RPMI8226 (cell line): ENCODE results near the gene NCOA5.

Source experiments
- DNase-seq: peaks from one replicate; pipeline ENCODE4 v3.0.0-alpha.2; 2015

NCOA5 gene

GRCh38 chr20:46089417-46090388, at the start of gene NCOA5:
NCOA5 (minus strand) TSS chr20:46089962; CDS start chr20:46079424, 10,538 bp downstream.
- DNase-seq = peak; percentile 96

- no peak for DNase-seq
Measured at GRCh38 chr20:46139266-46139889, 49.6 kb upstream of the NCOA5 start.

- no peak for DNase-seq
Measured at GRCh38 chr20:46137816-46138215, 48.1 kb upstream of the NCOA5 start.

GRCh38 chr20:46135856-46136633, 46.3 kb upstream of the NCOA5 start:
- DNase-seq = no peak

- DNase-seq = no peak
Measured at GRCh38 chr20:46134716-46135115, 45.0 kb upstream of the NCOA5 start.

- no peak for DNase-seq
Measured at GRCh38 chr20:46133886-46134654, 44.3 kb upstream of the NCOA5 start.

- DNase-seq = peak; percentile 78
Measured at GRCh38 chr20:46132705-46133120, 43.0 kb upstream of the NCOA5 start.

GRCh38 chr20:46131396-46131795, 41.6 kb upstream of the NCOA5 start:
- no peak for DNase-seq

GRCh38 chr20:46130534-46130933, 40.8 kb upstream of the NCOA5 start:
- peak; percentile 72 for DNase-seq

GRCh38 chr20:46129955-46130481, 40.3 kb upstream of the NCOA5 start:
- no peak for DNase-seq

GRCh38 chr20:46128310-46129151, 38.8 kb upstream of the NCOA5 start:
- no peak for DNase-seq

GRCh38 chr20:46127396-46128010, 37.7 kb upstream of the NCOA5 start:
- no peak for DNase-seq

GRCh38 chr20:46126440-46127056, 36.8 kb upstream of the NCOA5 start:
- DNase-seq = no peak

GRCh38 chr20:46123482-46124245, 33.9 kb upstream of the NCOA5 start:
- DNase-seq = no peak

- no peak for DNase-seq
Measured at GRCh38 chr20:46122516-46123481, 33.0 kb upstream of the NCOA5 start.

GRCh38 chr20:46122071-46122470, 32.3 kb upstream of the NCOA5 start:
- DNase-seq = no peak

GRCh38 chr20:46121184-46121930, 31.6 kb upstream of the NCOA5 start:
- DNase-seq = no peak
